HG03432 (cell line): Measurements from ENCODE around the gene GPC1.

Experiments used
- ATAC-seq: cut with Tn5 transposase; IDR thresholded peaks from one replicate; pipeline ENCODE4 v1.9.1; 2021; ENCODE audit warnings: mild to moderate bottlenecking, moderate library complexity; ENCODE audit not compliant: unreplicated experiment

GPC1 gene

GRCh38 chr2:240412211-240412861, 23.1 kb upstream of the GPC1 start:
- no peak for ATAC-seq

GRCh38 chr2:240412975-240413812, 22.3 kb upstream of the GPC1 start:
- no peak for ATAC-seq

GRCh38 chr2:240413813-240414429, 21.5 kb upstream of the GPC1 start:
- no peak for ATAC-seq

- no peak for ATAC-seq
These were observed 18.6 kb upstream of the GPC1 start for GRCh38 chr2:240416821-240417220.

- ATAC-seq, result no peak
These were observed 17.2 kb upstream of the GPC1 start for GRCh38 chr2:240418311-240418710.

GRCh38 chr2:240419271-240419670, 16.2 kb upstream of the GPC1 start:
- no peak for ATAC-seq

GRCh38 chr2:240419723-240420122, 15.7 kb upstream of the GPC1 start:
- ATAC-seq, result no peak

GRCh38 chr2:240420206-240421104, 15.0 kb upstream of the GPC1 start:
- no peak for ATAC-seq

GRCh38 chr2:240421381-240421780, 14.1 kb upstream of the GPC1 start:
- no peak for ATAC-seq

GRCh38 chr2:240422658-240423329, 12.7 kb upstream of the GPC1 start:
- ATAC-seq, result no peak

- ATAC-seq, result no peak
These were observed 11.7 kb upstream of the GPC1 start for GRCh38 chr2:240423788-240424191.

GRCh38 chr2:240424341-240425235, 10.9 kb upstream of the GPC1 start:
- no peak for ATAC-seq

GRCh38 chr2:240425236-240425615, 10.2 kb upstream of the GPC1 start:
- ATAC-seq, result no peak

- ATAC-seq, result no peak
These were observed 9.8 kb upstream of the GPC1 start for GRCh38 chr2:240425697-240426096.

- no peak for ATAC-seq
These were observed 8.4 kb upstream of the GPC1 start for GRCh38 chr2:240426845-240427721.

GRCh38 chr2:240427729-240428128, 7.7 kb upstream of the GPC1 start:
- no peak for ATAC-seq

GRCh38 chr2:240428245-240428644, 7.2 kb upstream of the GPC1 start:
- ATAC-seq, result no peak

GRCh38 chr2:240429341-240429871, 6.1 kb upstream of the GPC1 start:
- no peak for ATAC-seq
